Mesenchymal stem cell (in vitro differentiated cells and primary cell): Measurements from ENCODE around the gene CTDSPL2.
A peak's percentile ranks its signal among the peaks of the same experiment; 100 is the strongest.

ENCODE experiments used
- DNase-seq: peaks from one replicate; pipeline ENCODE4 v3.0.0-alpha.2; 2013
- H2AFZ ChIP-seq: one replicate; pipeline ENCODE4 v1.6.1; 2013; ENCODE audit warnings: low read depth, mild to moderate bottlenecking, control low read depth, inconsistent platforms, low read length, moderate library complexity
- H2AK5ac ChIP-seq: 2 replicates; pipeline ENCODE4 v1.6.1; 2013; ENCODE audit warnings: low read length, moderate library complexity, mild to moderate bottlenecking, inconsistent platforms; ENCODE audit not compliant: severe bottlenecking
- H2BK120ac ChIP-seq: one replicate; pipeline ENCODE4 v1.6.1; 2013; ENCODE audit warnings: low read depth, mild to moderate bottlenecking, inconsistent platforms, low read length, moderate library complexity
- H2BK12ac ChIP-seq, 2 experiments: one replicate each; pipeline ENCODE4 v1.6.1; 2013; ENCODE audit warnings: inconsistent platforms in 2 of 2, low read length in 2 of 2, mild to moderate bottlenecking in 2 of 2, moderate library complexity in 2 of 2, control low read depth in 1 of 2
- H2BK15ac ChIP-seq: one replicate; pipeline ENCODE4 v1.6.1; 2013; ENCODE audit warnings: mild to moderate bottlenecking, low read depth, inconsistent platforms; ENCODE audit not compliant: poor library complexity, severe bottlenecking
- H2BK5ac ChIP-seq: 2 replicates; pipeline ENCODE4 v1.6.1; 2013; ENCODE audit warnings: low read depth, mild to moderate bottlenecking, low read length, control low read depth, inconsistent platforms; ENCODE audit not compliant: poor library complexity, severe bottlenecking
- H3K14ac ChIP-seq, 2 experiments: one replicate each; pipeline ENCODE4 v1.6.1; 2013; ENCODE audit warnings: inconsistent platforms in 2 of 2, low read length in 2 of 2, control low read depth in 1 of 2, mild to moderate bottlenecking in 1 of 2, moderate library complexity in 1 of 2
- H3K18ac ChIP-seq, 2 experiments: one replicate each; pipeline ENCODE4 v1.6.1; 2013; ENCODE audit warnings: inconsistent platforms in 2 of 2, low read length in 2 of 2, control low read depth in 1 of 2, low read depth in 1 of 2, mild to moderate bottlenecking in 1 of 2
- H3K23ac ChIP-seq, 2 experiments: one replicate each; pipeline ENCODE4 v1.6.1; 2013; ENCODE audit warnings: inconsistent platforms in 2 of 2, low read length in 2 of 2, mild to moderate bottlenecking in 2 of 2, moderate library complexity in 2 of 2, control low read depth in 1 of 2
- H3K27ac ChIP-seq: 2 replicates; pipeline ENCODE4 v1.5.1; 2013; ENCODE audit warnings: mild to moderate bottlenecking, moderate library complexity, low read length, control low read depth, inconsistent platforms; ENCODE audit not compliant: poor library complexity, severe bottlenecking
- H3K27me3 ChIP-seq, 2 experiments: 2 replicates each; pipeline versions ENCODE4 v1.6.1 to v1.7.0; 2013; ENCODE audit warnings: low read length in 2 of 2, mild to moderate bottlenecking in 2 of 2, moderate library complexity in 2 of 2, control low read depth in 1 of 2, inconsistent platforms in 1 of 2; ENCODE audit not compliant: control insufficient read depth in 1 of 2, insufficient read depth in 1 of 2
- H3K36me3 ChIP-seq, 2 experiments: 2 replicates each; pipeline versions ENCODE4 v1.6.1 to v1.7.0; 2013; ENCODE audit warnings: low read length in 2 of 2, control low read depth in 1 of 2, inconsistent platforms in 1 of 2, low read depth in 1 of 2, mild to moderate bottlenecking in 1 of 2; ENCODE audit not compliant: insufficient read depth in 2 of 2, control insufficient read depth in 1 of 2
- H3K4ac ChIP-seq, 2 experiments: one replicate each; pipeline ENCODE4 v1.6.1; 2013; ENCODE audit warnings: inconsistent platforms in 2 of 2, low read length in 2 of 2, mild to moderate bottlenecking in 2 of 2, moderate library complexity in 2 of 2, control low read depth in 1 of 2, low read depth in 1 of 2
- H3K4me1 ChIP-seq: 2 replicates; pipeline ENCODE4 v1.6.1; 2013; ENCODE audit warnings: low read depth, low read length, control low read depth; ENCODE audit not compliant: control insufficient read depth, insufficient read depth
- H3K4me2 ChIP-seq: 2 replicates; pipeline ENCODE4 v1.6.1; 2013; ENCODE audit warnings: low read length, mild to moderate bottlenecking, inconsistent platforms; ENCODE audit not compliant: poor library complexity, severe bottlenecking
- H3K4me3 ChIP-seq, 2 experiments: 2 replicates each; pipeline versions ENCODE4 v1.5.1 to v1.7.0; 2013; ENCODE audit warnings: low read length in 2 of 2, mild to moderate bottlenecking in 2 of 2, control low read depth in 1 of 2, low read depth in 1 of 2; ENCODE audit not compliant: insufficient read depth in 1 of 2
- H3K79me1 ChIP-seq: replicated peaks from 2 replicates; pipeline ENCODE4 v1.6.1; 2013; ENCODE audit warnings: mild to moderate bottlenecking, control low read depth, low read length, inconsistent platforms; ENCODE audit not compliant: poor library complexity, severe bottlenecking
- H3K9ac ChIP-seq: 2 replicates; pipeline ENCODE4 v1.7.0; 2013; ENCODE audit warnings: mild to moderate bottlenecking, low read length, moderate library complexity
- H3K9me3 ChIP-seq: 2 replicates; pipeline ENCODE4 v1.7.0; 2013; ENCODE audit warnings: mild to moderate bottlenecking, low read length; ENCODE audit not compliant: control insufficient read depth
- H4K8ac ChIP-seq: one replicate; pipeline ENCODE4 v1.6.1; 2013; ENCODE audit warnings: inconsistent platforms, mild to moderate bottlenecking, low read length, moderate library complexity
- H4K91ac ChIP-seq: one replicate; pipeline ENCODE4 v1.6.1; 2013; ENCODE audit warnings: mild to moderate bottlenecking, low read length, inconsistent platforms
- WGBS: methylation state at CpG from one replicate; pipeline ENCODE4 v1.1.7; 2013; ENCODE audit warnings: mixed read lengths; 5-methylcytosine and 5-hydroxymethylcytosine counted together

The CTDSPL2 gene

DNA sequence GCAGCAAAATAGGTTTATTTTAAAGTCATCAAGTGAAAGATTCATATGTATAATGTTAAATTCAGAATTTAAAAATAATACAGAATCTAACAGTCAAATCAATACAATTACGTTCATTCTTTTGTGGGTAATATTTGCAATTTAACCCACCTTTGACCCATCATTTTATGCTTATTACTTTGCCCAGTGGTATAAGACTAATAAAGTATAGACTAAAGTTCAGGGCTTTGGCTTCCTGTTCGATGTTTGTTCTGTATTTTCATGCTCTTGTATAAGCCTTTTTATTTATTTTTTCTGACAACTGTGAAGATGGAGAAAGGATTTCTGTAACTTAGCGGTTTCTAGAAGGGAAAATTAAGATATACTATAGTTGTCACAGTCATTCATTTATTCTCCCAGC is 65.2 kb downstream of the CTDSPL2 start:
- peaks cover 12% of the 10 kb centered on the region for H3K4me1 ChIP-seq
- no peak overlapping the region for H2BK5ac ChIP-seq
- WGBS = 100% methylated on average over 1 of the region's 3 CpGs
- no peak overlapping the region for H4K8ac ChIP-seq
- H3K27me3 ChIP-seq = no peaks in the 10 kb centered on the region
- no peak overlapping the region for H4K91ac ChIP-seq
- H2BK12ac ChIP-seq = no peak overlapping the region
- no peak overlapping the region for H2BK15ac ChIP-seq
- no peak overlapping the region for H3K18ac ChIP-seq
- no peaks in the 10 kb centered on the region for H3K9me3 ChIP-seq
- no peak overlapping the region for H3K4ac ChIP-seq
- DNase-seq = no peak
- H3K79me1 ChIP-seq = peaks cover 19% of the 10 kb centered on the region
- no peak overlapping the region for H3K23ac ChIP-seq
- H3K36me3 ChIP-seq = peaks cover 9 to 52% of the 10 kb centered on the region in 2 experiments
- no peak overlapping the region for H2AFZ ChIP-seq
- H3K14ac ChIP-seq = no peak overlapping the region
- H3K9ac ChIP-seq = no peak overlapping the region
- H3K4me3 ChIP-seq = no peak overlapping the region
- H3K4me2 ChIP-seq = no peak overlapping the region
- H2AK5ac ChIP-seq = no peak overlapping the region
- no peak overlapping the region for H3K27ac ChIP-seq
- H2BK120ac ChIP-seq = no peak overlapping the region

DNA sequence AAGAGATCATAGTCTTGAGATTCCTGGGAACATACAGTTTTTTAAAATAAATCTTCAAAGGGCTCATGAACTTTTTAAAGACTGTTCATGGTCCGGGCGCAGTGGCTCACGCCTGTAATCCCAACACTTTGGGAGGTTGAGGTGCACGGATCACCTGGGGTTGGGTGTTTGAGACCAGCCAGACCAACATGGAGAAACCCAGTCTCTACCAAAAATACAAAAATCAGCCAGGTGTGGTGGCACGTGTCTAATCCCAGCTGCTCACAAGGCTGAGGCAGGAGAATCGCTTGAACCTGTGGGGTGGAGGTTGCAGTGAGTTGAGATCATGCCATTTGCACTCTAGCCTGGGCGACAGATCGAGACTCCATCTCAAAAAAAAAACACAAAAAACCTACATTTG is 68.1 kb downstream of the CTDSPL2 start:
- Histone ChIP-seq H4K8ac (no peak overlapping the region), H3K18ac (no peak overlapping the region), H3K14ac (no peak overlapping the region), H2BK15ac (no peak overlapping the region), H2BK120ac (no peak overlapping the region), H3K4ac (no peak overlapping the region), H3K4me1 (peaks cover 10% of the 10 kb centered on the region), H3K9ac (no peak overlapping the region), H4K91ac (no peak overlapping the region), H3K4me3 (no peak overlapping the region), H3K4me2 (no peak overlapping the region), H3K9me3 (no peaks in the 10 kb centered on the region), H2BK12ac (no peak overlapping the region), H3K79me1 (peaks cover 26% of the 10 kb centered on the region), H2AK5ac (no peak overlapping the region), H3K23ac (no peak overlapping the region), H3K36me3 (peaks cover 20 to 61% of the 10 kb centered on the region in 2 experiments), H2BK5ac (no peak overlapping the region), H3K27ac (no peak overlapping the region), H3K27me3 (no peaks in the 10 kb centered on the region), H2AFZ (no peak overlapping the region)
- no peak for DNase-seq
- WGBS = 99% methylated on average over 5 of the region's 8 CpGs

DNA sequence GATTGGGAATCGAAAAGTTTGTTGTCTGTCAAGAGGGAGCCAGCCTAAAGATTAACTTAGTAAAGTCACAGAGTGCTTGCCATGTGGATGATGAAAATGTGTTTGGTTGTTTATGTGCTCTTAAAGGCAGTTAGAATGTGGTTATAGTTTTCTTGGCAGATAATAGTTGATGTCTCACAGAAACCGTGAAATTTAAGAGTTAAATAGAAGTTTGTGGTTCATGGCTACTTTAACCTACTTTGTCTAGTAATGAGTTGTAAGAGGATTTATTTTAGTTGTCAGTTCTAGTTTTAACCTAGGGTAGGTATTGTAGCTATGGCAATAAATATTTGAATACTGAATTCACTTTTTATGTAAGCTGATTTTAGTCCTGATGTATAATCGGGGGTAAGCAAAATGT is 73.1 kb downstream of the CTDSPL2 start:
- Histone ChIP-seq H3K4me1 (peaks cover 4% of the 10 kb centered on the region), H3K4me2 (no peak overlapping the region), H2AFZ (no peak overlapping the region), H3K36me3 (peaks cover 23 to 58% of the 10 kb centered on the region in 2 experiments), H3K4me3 (no peak overlapping the region), H3K9me3 (no peaks in the 10 kb centered on the region), H3K4ac (no peak overlapping the region), H3K27me3 (no peaks in the 10 kb centered on the region), H3K18ac (no peak overlapping the region), H4K8ac (no peak overlapping the region), H3K79me1 (peaks cover 26% of the 10 kb centered on the region), H3K14ac (no peak overlapping the region), H2AK5ac (no peak overlapping the region), H2BK120ac (no peak overlapping the region), H2BK5ac (no peak overlapping the region), H2BK15ac (no peak overlapping the region), H2BK12ac (no peak overlapping the region), H3K23ac (no peak overlapping the region), H3K9ac (peak overlapping the region; percentile 19), H3K27ac (no peak overlapping the region), H4K91ac (no peak overlapping the region)
- DNase-seq = no peak
- 93% methylated on average over 2 of the region's 3 CpGs for WGBS

DNA sequence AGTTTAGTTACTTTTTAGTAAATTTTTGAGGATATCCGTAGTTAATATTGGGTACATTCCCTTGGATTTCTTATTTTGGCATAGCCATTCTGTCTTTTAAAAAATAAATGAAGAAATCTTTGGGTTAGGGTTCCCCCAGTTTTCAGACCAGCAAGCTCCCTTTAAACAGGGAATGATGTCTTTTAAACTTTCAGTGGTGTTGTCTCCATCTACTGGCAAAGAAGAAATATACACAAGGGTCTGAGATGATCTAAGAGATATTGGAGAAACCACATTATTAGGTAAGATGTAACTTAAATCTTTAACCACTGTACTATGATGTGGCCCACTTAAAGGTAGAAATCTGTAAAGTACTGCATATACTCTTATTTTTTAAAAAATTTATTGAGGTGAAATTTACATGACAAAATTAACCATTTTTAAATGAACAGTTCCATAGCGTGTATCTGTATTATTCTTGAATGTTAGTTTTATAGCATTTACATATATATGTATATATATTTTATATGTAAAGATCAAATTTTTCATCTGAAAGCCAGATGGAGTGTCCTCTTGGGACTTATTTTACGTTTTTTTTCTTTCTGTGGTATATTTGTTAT is 74.4 kb downstream of the CTDSPL2 start:
- Histone ChIP-seq H3K4me1 (no peaks in the 10 kb centered on the region), H3K14ac (no peak overlapping the region), H3K9ac (no peak overlapping the region), H4K8ac (no peak overlapping the region), H3K27ac (no peak overlapping the region), H2BK5ac (no peak overlapping the region), H3K18ac (no peak overlapping the region), H2AFZ (no peak overlapping the region), H3K79me1 (peaks cover 24% of the 10 kb centered on the region), H3K4ac (no peak overlapping the region), H3K23ac (no peak overlapping the region), H3K4me3 (no peak overlapping the region), H3K27me3 (no peaks in the 10 kb centered on the region), H2AK5ac (no peak overlapping the region), H2BK12ac (no peak overlapping the region), H3K36me3 (peaks cover 23 to 54% of the 10 kb centered on the region in 2 experiments), H3K9me3 (no peaks in the 10 kb centered on the region), H3K4me2 (no peak overlapping the region), H4K91ac (no peak overlapping the region), H2BK120ac (no peak overlapping the region), H2BK15ac (no peak overlapping the region)
- peak; percentile 68 for DNase-seq
- WGBS = no CpG with 5 or more reads among the region's 3 CpGs
